Caco-2 (cell line): Measurements from ENCODE around the gene HS3ST4. TPM values are rescaled to one million over a fixed set of nuclear protein-coding genes. Genes with fewer than 3 reads are reported as not detected.

Source experiments
- BruUV-seq: library from RNA; stranded (reverse); fragments of 400-500 nt; replicated peaks from 2 replicates; lab custom pipeline; 2021; lab: Mats Ljungman, UMichigan
- CTCF ChIA-PET: fragments of 300-600 bp; sonication (Branson Sonifier 250); formaldehyde crosslinking; loops from one replicate; lab custom pipeline; 2022; ENCODE audit warnings: antibody characterized with exemption; lab: Charles Lee
- POLR2A ChIA-PET: fragments of 300-600 bp; sonication (Branson Sonifier 250); formaldehyde crosslinking; loops from one replicate; lab custom pipeline; 2022; ENCODE audit warnings: antibody characterized with exemption; lab: Charles Lee
- DNase-seq, 2 experiments: peaks; one replicate each; pipeline versions ENCODE4 v3.0.0 to v3.0.0-alpha.2; 2020 to 2022
- H3K27me3 ChIP-seq: replicated peaks from 2 replicates; pipeline ENCODE4 v1.6.0; 2011; ENCODE audit warnings: low read length; ENCODE audit not compliant: control insufficient read depth, insufficient read depth
- H3K36me3 ChIP-seq: 2 replicates; pipeline ENCODE4 v1.5.1; 2011; ENCODE audit warnings: low read length; ENCODE audit not compliant: control insufficient read depth, insufficient read depth
- H3K4me1 ChIP-seq: fragments of 250-450 bp; sonication (Bioruptor Pico); 2 replicates; pipeline ENCODE4 v1.5.1; 2020; ENCODE audit warnings: mild to moderate bottlenecking
- H3K4me3 ChIP-seq: 2 replicates; pipeline ENCODE4 v1.5.1; 2011; ENCODE audit warnings: low read depth, mild to moderate bottlenecking, control low read depth, low read length
- H3K9me3 ChIP-seq: fragments of 250-450 bp; sonication (Bioruptor Pico); 2 replicates; pipeline ENCODE4 v1.5.1; 2020; ENCODE audit warnings: mild to moderate bottlenecking, moderate library complexity
- H3K27ac Mint-ChIP-seq: one replicate; pipeline ENCODE4 v1.8.0; 2022; ENCODE audit warnings: mixed read lengths; ENCODE audit not compliant: unreplicated experiment
- H3K27me3 Mint-ChIP-seq: one replicate; pipeline ENCODE4 v1.8.0; 2022; ENCODE audit warnings: mixed read lengths; ENCODE audit not compliant: insufficient read depth, unreplicated experiment
- H3K36me3 Mint-ChIP-seq: one replicate; pipeline ENCODE4 v1.8.0; 2022; ENCODE audit warnings: mild to moderate bottlenecking, mixed read lengths; ENCODE audit not compliant: insufficient read depth, unreplicated experiment
- H3K4me1 Mint-ChIP-seq: one replicate; pipeline ENCODE4 v1.8.0; 2022; ENCODE audit warnings: low read depth, mixed read lengths; ENCODE audit not compliant: unreplicated experiment
- H3K4me3 Mint-ChIP-seq: one replicate; pipeline ENCODE4 v1.8.0; 2022; ENCODE audit warnings: mild to moderate bottlenecking, moderate library complexity, mixed read lengths; ENCODE audit not compliant: unreplicated experiment
- H3K9me3 Mint-ChIP-seq: one replicate; pipeline ENCODE4 v1.8.0; 2022; ENCODE audit warnings: mixed read lengths; ENCODE audit not compliant: unreplicated experiment
- CTCF ChIP-seq, 2 experiments: fragments of 200-600 bp in 1 of 2; IDR thresholded peaks; 1 replicate in 1 of 2; 2 replicates in 1 of 2; pipeline versions ENCODE4 v1.5.1 to v1.8.0; 2011 to 2022; ENCODE audit warnings: antibody characterized with exemption in 1 of 2, control low read depth in 1 of 2, inconsistent platforms in 1 of 2, low read depth in 1 of 2, low read length in 1 of 2, mild to moderate bottlenecking in 1 of 2, moderate library complexity in 1 of 2; ENCODE audit not compliant: insufficient read depth in 1 of 2, severe bottlenecking in 1 of 2, unreplicated experiment in 1 of 2
- intact Hi-C: fragments of 100-400 bp; cut with micrococcal nuclease; formaldehyde crosslinking; loops from one replicate; pipeline ENCODE4 v1.10.0; 2022; ENCODE audit not compliant: unreplicated experiment
- microRNA-seq: library from miRNA; unstranded; fragments of <30 nt; microRNA quantifications from one replicate; pipeline ENCODE4 v1.2.0, GENCODE V29; 2022
- total RNA-seq: library from RNA; stranded (reverse); gene quantifications from 2 replicates; pipeline ENCODE4 v1.2.3, GENCODE V29; 2022

Gene HS3ST4
- total RNA-seq, 1 experiment from 2014 or later = 0.11 TPM

- Mint-ChIP-seq H3K4me3 (no peak overlapping the region), H3K27ac (no peak overlapping the region), H3K4me1 (no peaks in the 10 kb centered on the region), H3K9me3 (peaks cover 13% of the 10 kb centered on the region), H3K36me3 (no peaks in the 10 kb centered on the region), H3K27me3 (no peaks in the 10 kb centered on the region)
- intact Hi-C loops = no loop called here
- Histone ChIP-seq H3K9me3 (no peaks in the 10 kb centered on the region), H3K4me1 (no peaks in the 10 kb centered on the region), H3K36me3 (no peaks in the 10 kb centered on the region), H3K4me3 (no peak overlapping the region), H3K27me3 (no peaks in the 10 kb centered on the region)
- no TSS peak for BruUV-seq
- CTCF ChIA-PET = no interaction called here
- POLR2A ChIA-PET = no interaction called here
- TF ChIP-seq CTCF (IDR thresholded peaks at IDR 0.05; ENCODE audit: insufficient read depth in 1 of 2, low read depth in 1 of 2, low read length in 1 of 2, severe bottlenecking in 1 of 2, unreplicated experiment in 1 of 2) = no peak
- DNase-seq = no peak
Observed at GRCh38 chr16:26186091-26186615, 494.4 kb downstream of the HS3ST4 start.

Small RNAs within 50 kb of the gene (microRNA-seq; reads per million reads assigned to microRNA genes)
- not detected for gene MIR548W
